Panc1 (cell line): Measurements from ENCODE around the gene KRT1.

Experiments
- CTCF ChIP-seq: fragments of 450-650 bp; IDR thresholded peaks from 2 replicates; pipeline ENCODE4 v1.5.1; 2017; ENCODE audit warnings: mild to moderate bottlenecking
- TCF7L2 ChIP-seq: IDR thresholded peaks from 2 replicates; pipeline ENCODE4 v1.6.1; 2011; ENCODE audit warnings: mild to moderate bottlenecking, low read depth, low read length, inconsistent platforms
- TF ChIP-seq, protein P1 (sequence below), 2 experiments: IDR thresholded peaks; 2 replicates each; pipeline ENCODE4 v1.6.1; 2011 to 2012; ENCODE audit warnings: low read depth in 2 of 2, control low read depth in 1 of 2, low read length in 1 of 2, mild to moderate bottlenecking in 1 of 2, moderate library complexity in 1 of 2; ENCODE audit not compliant: insufficient read depth in 1 of 2

- no peak for TF ChIP-seq CTCF
- no peak for TF ChIP-seq TCF7L2
- TF ChIP-seq, protein P1, sequence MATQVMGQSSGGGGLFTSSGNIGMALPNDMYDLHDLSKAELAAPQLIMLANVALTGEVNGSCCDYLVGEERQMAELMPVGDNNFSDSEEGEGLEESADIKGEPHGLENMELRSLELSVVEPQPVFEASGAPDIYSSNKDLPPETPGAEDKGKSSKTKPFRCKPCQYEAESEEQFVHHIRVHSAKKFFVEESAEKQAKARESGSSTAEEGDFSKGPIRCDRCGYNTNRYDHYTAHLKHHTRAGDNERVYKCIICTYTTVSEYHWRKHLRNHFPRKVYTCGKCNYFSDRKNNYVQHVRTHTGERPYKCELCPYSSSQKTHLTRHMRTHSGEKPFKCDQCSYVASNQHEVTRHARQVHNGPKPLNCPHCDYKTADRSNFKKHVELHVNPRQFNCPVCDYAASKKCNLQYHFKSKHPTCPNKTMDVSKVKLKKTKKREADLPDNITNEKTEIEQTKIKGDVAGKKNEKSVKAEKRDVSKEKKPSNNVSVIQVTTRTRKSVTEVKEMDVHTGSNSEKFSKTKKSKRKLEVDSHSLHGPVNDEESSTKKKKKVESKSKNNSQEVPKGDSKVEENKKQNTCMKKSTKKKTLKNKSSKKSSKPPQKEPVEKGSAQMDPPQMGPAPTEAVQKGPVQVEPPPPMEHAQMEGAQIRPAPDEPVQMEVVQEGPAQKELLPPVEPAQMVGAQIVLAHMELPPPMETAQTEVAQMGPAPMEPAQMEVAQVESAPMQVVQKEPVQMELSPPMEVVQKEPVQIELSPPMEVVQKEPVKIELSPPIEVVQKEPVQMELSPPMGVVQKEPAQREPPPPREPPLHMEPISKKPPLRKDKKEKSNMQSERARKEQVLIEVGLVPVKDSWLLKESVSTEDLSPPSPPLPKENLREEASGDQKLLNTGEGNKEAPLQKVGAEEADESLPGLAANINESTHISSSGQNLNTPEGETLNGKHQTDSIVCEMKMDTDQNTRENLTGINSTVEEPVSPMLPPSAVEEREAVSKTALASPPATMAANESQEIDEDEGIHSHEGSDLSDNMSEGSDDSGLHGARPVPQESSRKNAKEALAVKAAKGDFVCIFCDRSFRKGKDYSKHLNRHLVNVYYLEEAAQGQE (IDR thresholded peaks at IDR 0.05; ENCODE audit: insufficient read depth in 1 of 2, low read depth in 2 of 2, low read length in 1 of 2) = no peak
These were observed 2.8 kb upstream of the KRT1 start for GRCh38 chr12:52682938-52683574.
